ENCODE results near the gene AKAP8L.
"Not testable (repeated sequence)": the region's sequence is repeated elsewhere in the genome, so short reads cannot be mapped to it uniquely, and the experiment has no call there.

Gene AKAP8L

DNA sequence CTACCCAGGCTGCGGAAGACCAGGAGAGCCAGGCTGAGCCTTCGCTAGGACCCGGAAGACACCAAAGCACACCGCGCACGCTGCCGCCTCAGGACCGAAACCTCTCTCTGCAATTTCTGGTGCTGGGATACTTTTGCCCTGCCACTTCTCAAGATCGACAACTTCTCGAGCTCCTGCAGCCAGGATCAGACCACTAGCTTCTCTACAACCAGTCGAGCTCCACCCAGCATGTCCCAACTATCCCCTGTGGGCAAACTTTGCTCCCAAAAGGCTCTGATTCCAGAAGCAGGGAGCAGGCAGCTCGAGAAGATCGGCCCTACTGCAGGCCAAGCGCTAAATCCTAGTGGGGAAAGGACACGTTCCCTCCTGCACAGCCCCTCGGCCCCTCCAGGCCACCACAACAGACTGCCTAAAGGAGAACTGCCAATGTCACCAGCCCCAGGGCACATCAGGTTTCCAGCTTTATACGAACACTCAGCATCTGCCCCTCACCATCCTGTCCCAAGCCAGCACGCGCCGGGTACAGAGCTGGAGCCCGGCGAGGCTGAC, 40.2 kb downstream of the AKAP8L start:
- DNase-seq: peak; percentile 53

GRCh38 chr19:15374796-15375440, 43.9 kb downstream of the AKAP8L start:
- no peak for DNase-seq

- DNase-seq: no peak
Observed at GRCh38 chr19:15374105-15374651, 44.6 kb downstream of the AKAP8L start.

GRCh38 chr19:15373644-15374043, 45.1 kb downstream of the AKAP8L start:
- DNase-seq: no peak

GRCh38 chr19:15372891-15373301, 45.9 kb downstream of the AKAP8L start:
- no peak for DNase-seq

- no peak for DNase-seq
Observed at GRCh38 chr19:15372470-15372869, 46.3 kb downstream of the AKAP8L start.

- DNase-seq: no peak
Observed at GRCh38 chr19:15371786-15372380, 46.9 kb downstream of the AKAP8L start.

DNA sequence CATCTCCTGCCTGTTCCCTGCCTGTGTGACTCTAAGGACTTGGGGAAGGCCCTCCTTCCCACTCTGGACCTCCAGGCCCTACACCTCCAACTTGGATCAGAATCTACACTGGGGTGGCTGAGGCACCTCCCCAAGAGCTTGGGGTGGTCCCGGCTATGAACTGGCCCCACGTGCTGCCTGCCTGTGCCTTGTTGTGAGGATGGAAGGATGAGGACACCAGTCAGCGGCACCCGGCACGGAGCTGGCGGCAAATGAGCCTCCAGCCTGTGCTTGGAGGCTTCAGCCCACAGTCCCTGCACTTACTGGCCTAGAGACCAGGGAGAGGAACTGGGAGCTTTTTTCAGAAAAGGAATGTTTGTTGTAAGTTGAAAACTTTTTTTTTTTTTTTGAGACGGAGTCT, 47.7 kb downstream of the AKAP8L start:
- DNase-seq: no peak

GRCh38 chr19:15369594-15369891, 49.2 kb downstream of the AKAP8L start:
- no peak for DNase-seq

GRCh38 chr19:15368798-15369593, 49.8 kb downstream of the AKAP8L start:
- DNase-seq: no peak

- no peak for DNase-seq
Observed at GRCh38 chr19:15368051-15368632, 50.6 kb downstream of the AKAP8L start.

DNA sequence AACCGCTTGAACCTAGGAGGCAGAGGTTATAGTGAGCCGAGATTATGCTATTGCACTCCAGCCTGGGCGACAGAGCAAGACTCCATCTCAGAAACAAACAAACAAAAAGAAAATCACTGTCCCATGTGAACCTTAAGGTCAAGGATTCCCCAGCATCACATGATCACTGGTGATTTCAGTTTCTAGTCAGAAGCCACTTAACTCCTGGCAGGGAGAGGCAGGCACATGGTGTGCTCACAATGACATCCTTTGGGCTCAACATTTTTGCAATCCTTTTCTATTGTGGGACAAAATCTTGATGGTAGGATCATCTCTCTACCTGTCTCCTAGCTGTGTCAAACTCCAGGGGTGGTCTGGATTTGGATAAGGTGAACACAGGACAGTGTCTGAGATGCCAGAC, 51.3 kb downstream of the AKAP8L start:
- DNase-seq: no peak

DNA sequence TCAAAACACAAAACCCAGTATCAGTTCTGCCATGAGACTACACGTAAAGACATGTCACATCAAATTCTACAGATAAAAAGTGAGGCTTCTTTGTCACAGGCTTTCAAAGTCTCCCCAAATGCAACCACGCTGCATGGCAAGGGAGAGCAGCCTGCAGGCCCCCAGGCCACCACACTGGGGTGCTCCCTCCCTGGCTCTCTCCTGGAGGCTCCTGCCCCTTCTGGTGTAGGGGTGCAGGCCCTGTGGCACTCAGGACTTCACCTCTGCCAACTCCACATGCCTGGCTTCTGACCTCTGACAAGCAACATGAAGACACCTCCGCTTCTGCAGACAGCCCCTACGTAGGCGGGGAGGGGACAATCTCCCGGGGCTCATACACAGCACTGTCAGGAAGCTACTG, 53.5 kb downstream of the AKAP8L start:
- no peak for DNase-seq

DNA sequence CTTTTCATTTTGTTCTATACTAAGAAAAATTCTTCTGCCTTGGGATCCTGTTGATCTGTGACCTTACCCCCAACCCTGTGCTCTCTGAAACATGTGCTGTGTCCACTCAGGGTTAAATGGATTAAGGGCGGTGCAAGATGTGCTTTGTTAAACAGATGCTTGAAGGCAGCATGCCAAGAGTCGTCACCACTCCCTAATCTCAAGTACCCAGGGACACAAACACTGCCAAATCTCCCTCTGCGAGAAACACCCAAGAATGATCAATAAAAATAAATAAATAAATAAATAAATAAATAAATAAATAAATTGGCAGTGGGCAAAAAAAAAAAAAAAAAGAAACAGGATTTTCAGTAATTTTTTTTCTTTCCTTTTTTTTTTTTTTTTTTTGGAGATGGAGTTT, 55.0 kb downstream of the AKAP8L start:
- DNase-seq: not testable (repeated sequence)

DNA sequence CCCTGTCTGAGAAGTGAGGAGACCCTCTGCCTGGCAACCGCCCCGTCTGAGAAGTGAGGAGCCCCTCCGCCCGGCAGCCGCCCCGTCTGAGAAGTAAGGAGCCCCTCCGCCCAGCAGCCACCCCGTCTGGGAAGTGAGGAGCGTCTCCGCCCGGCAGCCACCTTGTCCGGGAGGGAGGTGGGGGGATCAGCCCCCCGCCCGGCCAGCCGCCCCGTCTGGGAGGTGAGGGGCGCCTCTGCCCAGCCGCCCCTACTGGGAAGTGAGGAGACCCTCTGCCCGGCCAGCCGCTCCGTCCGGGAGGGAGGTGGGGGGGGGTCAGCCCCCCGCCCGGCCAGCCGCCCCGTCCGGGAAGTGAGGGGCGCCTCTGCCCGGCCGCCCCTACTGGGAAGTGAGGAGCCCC, 55.7 kb downstream of the AKAP8L start:
- DNase-seq: not testable (repeated sequence)

DNA sequence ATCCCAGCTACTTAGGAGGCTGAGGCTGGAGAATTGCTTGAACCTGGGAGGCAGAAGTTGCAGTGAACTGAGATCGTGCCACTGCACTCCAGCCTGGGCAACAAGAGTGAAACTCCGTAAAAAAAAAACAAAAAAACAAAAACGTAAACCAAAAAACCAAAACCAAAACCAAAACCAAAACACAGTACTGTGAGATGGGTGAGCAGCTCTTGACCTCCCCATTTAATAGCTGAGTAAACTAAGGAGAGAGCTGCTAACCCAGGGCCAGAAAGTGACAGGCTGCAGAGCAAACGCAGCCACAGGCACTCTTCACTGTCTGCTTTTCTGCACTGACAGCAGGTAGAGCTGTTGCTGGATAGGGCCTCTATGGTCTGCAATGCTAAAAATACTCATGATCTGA, 58.8 kb downstream of the AKAP8L start:
- not testable (repeated sequence) for DNase-seq

DNA sequence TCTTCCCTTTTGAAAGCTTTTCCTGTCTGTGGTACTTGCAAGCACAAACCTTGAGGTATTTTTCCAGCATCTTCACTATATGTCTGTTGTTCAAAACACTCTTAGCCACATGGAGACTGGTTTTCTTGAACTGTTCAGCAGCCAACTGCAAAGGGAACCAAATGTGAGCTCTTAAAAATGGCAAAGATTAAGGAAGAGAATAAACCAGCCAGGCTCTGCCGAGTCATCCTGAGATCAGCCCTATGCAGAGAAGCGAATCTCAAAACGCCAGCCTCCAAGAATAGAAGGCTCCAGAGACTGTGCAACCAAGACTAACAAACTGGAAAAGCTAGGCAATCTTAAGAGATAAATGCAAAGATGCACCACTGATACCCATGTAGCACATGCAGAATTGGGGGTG, 59.9 kb downstream of the AKAP8L start:
- DNase-seq: no peak

- DNase-seq: no peak
Observed at GRCh38 chr19:15357906-15358305, 60.9 kb downstream of the AKAP8L start.

DNA sequence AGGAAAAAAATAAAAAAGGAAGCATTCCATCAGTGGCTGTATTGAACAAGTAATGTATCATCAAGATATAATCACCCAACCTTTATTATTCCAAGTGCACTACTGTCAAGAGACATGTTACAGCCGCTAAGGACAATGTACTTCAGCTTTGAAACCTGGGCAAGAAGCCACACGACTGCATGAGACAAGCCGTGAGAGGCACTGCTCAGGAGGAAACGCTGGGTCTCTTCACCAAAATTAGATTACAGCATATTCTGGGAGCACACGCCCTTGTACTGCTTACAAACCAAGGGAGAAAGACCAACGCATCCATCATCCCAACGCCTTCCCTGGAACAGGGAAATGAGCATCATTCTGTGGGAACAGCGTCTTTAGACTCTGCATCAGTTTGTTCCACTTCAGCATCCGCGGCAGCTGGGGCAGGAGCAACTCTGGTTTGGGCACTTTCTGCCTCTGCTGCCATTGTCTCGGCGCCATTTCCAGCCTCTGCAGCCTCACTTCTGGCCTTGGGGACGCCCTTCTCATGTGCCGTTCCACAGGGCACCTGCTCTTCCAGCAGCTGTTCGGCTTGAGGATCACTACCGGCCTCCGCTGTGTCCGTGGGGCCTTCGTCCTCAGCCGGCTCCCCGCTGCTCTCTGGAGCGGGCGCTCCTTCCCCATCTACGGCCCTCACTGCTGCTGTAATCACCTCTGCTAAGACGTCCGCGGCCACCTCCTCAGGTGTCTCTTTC, 64.1 kb downstream of the AKAP8L start:
- DNase-seq: no peak

GRCh38 chr19:15353908-15354307, 64.9 kb downstream of the AKAP8L start:
- no peak for DNase-seq

DNA sequence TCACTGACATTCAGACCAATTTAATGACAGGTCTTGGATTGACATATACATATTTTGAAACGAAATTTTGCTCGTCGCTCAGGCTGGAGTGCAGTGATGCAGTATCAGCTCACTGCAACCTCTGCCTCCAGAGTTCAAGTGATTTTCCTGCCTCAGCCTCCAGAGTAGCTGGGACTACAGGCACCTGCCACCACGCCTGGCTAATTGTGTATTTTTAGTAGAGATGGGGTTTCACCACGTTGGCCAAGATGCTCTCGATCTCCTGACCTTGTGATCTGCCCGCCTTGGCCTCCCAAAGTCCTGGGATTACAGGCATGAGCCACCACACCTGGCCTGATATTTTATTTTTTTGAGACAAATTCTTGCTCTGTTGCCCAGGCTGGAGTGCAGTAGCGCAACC, 66.3 kb downstream of the AKAP8L start:
- not testable (repeated sequence) for DNase-seq

DNA sequence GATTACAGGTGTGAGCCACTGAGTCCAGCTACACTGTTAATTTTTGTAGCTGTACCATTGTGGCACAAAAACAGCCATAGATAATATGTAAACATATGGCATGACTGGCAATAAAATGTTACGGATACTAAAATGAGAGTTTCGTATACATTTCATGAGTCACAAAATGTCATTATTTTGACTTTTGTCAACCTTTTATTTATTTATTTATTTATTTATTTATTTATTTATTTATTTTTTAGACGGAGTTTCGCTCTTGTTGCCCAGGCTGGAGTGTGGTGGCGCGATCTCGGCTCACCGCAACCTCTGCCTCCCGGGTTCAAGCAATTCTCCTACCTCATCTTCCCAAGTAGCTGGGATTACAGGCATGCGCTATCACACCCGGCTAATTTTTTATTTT, 77.5 kb downstream of the AKAP8L start:
- DNase-seq: not testable (repeated sequence)

DNA sequence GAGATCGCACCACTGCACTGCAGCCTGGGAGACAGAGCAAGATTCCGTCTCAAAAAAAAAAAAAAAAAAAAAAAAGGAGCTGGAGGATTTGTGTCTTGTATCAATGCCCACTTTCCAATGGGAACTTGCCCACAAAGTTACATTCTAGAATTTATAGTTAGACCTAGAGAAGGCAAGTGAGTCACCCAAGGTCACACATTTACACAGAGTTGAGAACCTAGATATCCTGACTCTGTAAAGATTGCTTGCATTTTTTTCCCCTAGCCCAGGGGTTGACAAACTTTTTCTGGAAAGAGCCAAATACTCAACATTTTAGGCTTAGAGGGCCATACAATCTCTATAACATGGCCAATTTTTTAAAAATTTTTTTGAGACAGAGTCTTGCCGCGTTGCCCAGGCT, 78.7 kb downstream of the AKAP8L start:
- no peak for DNase-seq

All from CD4-positive, alpha-beta T cell treated with Interleukin-12 subunit alpha and Interleukin-12 subunit beta, for 1 hour (primary cell).